GM13977 (cell line): ENCODE data around the gene PRSS12.

Experiments
- DNase-seq: peaks from one replicate; pipeline ENCODE4 v3.0.0; 2012; ENCODE audit warnings: low spot score
- in situ Hi-C: fragments of 300-500 bp; cut with MboI; formaldehyde crosslinking; loops from one replicate; pipeline ENCODE4 v1.12.0; 2022; ENCODE audit warnings: low sequenced_read_pairs, low pct_unique_long_range_greater_than_20kb, mixed read lengths, inconsistent platforms; ENCODE audit not compliant: unreplicated experiment
- TF ChIP-seq, protein P1 (sequence below): IDR thresholded peaks from 2 replicates; pipeline ENCODE4 v1.5.1; 2012; ENCODE audit warnings: mild to moderate bottlenecking, control low read depth; ENCODE audit not compliant: insufficient read depth; ENCODE audit errors: extremely low read depth, missing control alignments

The PRSS12 gene

DNA sequence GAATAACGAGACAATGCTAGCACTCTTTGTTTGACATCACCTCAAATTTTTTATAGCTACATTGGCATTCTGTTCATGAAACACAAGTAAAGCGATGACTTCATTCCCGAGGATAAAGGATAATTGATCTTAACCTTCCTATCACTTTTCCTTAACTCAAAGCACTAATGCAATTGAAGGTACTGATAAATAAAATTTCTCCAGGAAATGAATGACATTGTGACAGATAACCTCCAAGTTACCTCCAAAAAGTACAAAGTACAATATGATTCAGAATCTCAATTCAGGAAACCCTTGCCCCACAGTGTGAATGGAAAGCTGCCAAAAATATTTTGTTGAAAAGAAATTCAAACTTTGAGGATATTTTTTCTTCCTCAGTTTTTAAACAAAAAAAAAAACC is 1.8 kb downstream of the PRSS12 start:
- DNase-seq: no peak
- in situ Hi-C loops: no loop called here
- TF ChIP-seq, protein P1, sequence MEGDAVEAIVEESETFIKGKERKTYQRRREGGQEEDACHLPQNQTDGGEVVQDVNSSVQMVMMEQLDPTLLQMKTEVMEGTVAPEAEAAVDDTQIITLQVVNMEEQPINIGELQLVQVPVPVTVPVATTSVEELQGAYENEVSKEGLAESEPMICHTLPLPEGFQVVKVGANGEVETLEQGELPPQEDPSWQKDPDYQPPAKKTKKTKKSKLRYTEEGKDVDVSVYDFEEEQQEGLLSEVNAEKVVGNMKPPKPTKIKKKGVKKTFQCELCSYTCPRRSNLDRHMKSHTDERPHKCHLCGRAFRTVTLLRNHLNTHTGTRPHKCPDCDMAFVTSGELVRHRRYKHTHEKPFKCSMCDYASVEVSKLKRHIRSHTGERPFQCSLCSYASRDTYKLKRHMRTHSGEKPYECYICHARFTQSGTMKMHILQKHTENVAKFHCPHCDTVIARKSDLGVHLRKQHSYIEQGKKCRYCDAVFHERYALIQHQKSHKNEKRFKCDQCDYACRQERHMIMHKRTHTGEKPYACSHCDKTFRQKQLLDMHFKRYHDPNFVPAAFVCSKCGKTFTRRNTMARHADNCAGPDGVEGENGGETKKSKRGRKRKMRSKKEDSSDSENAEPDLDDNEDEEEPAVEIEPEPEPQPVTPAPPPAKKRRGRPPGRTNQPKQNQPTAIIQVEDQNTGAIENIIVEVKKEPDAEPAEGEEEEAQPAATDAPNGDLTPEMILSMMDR: no peak

DNA sequence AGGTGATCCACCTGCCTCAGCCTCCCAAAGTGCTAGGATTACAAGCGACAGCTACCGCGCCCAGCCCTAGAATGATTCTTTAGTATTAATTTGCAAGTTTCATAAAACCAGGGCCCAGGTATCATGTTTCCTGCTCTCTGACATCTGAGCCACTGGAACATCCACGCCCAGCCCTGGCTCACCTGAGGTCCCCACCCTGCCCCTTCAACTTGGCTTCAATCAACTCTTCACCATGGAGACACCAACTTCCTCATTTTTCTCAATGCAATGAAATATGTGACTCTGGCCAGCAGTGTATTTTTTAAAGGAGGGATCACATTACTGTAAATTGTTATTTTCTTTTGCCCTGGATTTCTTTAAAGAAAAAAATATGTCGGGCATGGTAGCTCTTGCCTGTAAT is 3.9 kb downstream of the PRSS12 start:
- TF ChIP-seq, protein P1: no peak
- in situ Hi-C loops: no loop called here
- no peak for DNase-seq

DNA sequence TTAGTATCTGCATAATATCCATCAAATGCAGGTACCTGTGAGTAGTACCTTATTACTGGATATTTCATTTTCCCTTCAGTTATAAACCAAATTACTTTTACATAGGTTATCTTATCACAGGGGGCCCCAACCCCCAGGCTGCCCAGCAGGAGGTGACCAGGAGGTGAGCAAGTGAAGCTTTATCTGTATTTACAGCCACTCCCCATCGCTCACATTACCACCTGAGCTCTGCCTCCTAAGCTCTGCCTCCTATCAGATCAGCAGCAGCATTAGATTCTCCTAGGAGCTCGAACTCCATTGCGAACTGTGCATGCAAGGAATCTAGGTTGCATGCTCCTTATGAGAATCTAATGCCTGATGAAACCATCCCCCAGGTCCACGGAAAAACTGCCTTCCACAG is 6.3 kb downstream of the PRSS12 start:
- in situ Hi-C loops: no loop called here
- TF ChIP-seq, protein P1: no peak
- DNase-seq: no peak

- in situ Hi-C loops: no loop called here
- DNase-seq: no peak
- TF ChIP-seq, protein P1: no peak
These were observed 7.0 kb downstream of the PRSS12 start for GRCh38 chr4:118345813-118346212.

- no peak for DNase-seq
- TF ChIP-seq, protein P1: no peak
- in situ Hi-C loops: no loop called here
These were observed 8.0 kb downstream of the PRSS12 start for GRCh38 chr4:118344801-118345200.

DNA sequence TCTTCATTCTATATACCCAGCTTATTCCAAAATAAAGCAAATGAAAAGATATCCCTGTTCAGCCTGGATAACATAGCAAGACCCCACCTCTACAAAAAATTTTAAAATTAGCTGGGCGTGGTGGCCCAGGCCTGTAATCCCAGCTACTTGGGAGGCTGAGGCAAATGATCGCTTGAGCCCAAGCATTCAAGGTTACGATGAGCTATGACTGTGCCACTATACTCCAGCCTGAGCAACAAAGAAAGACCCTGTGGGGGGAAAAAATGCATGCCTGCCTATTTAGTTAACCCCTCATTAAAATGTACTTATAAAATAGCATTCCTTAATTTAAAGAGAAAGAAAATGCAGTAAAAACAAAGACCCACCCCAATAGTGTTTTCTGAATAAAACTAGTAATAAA is 9.3 kb downstream of the PRSS12 start:
- TF ChIP-seq, protein P1: no peak
- DNase-seq: no peak
- in situ Hi-C loops: no loop called here

- no peak for DNase-seq
- in situ Hi-C loops: no loop called here
- TF ChIP-seq, protein P1: no peak
These were observed 12.7 kb downstream of the PRSS12 start for GRCh38 chr4:118340109-118340508.
